ENCODE measurements around the gene TENM3.
A peak's percentile ranks its signal among the peaks of the same experiment; 100 is the strongest.

Gene TENM3

GRCh38 chr4:182640491-182640890 lies 397.3 kb downstream of the TENM3 start:
- no peak overlapping the region for H4K5ac ChIP-seq (ENCODE audit: low read length)
- H2AK5ac ChIP-seq (ENCODE audit: low read length): no peak overlapping the region
- no peak overlapping the region for H3K18ac ChIP-seq (ENCODE audit: low read length)
- no peak overlapping the region for H3K4me3 ChIP-seq (ENCODE audit: low read length)
- no peak overlapping the region for H3K9ac ChIP-seq (ENCODE audit: low read length)
- no peak overlapping the region for H3K4ac ChIP-seq (ENCODE audit: low read depth, low read length)
- H3K36me3 ChIP-seq (ENCODE audit: control insufficient read depth, insufficient read depth, low read length): no peaks in the 10 kb centered on the region
- DNase-seq: no peak
- no peak overlapping the region for H3K56ac ChIP-seq (ENCODE audit: low read length)
- no peaks in the 10 kb centered on the region for H3K79me1 ChIP-seq (ENCODE audit: low read length)
- no peaks in the 10 kb centered on the region for H3K27me3 ChIP-seq (ENCODE audit: insufficient read depth, low read length, poor library complexity)
- WGBS (ENCODE audit: extremely low coverage, insufficient coverage, low lambda C conversion rate): no CpG with 5 or more reads among the region's 3 CpGs
- no peak overlapping the region for H3K23ac ChIP-seq (ENCODE audit: low read length)
- no peak overlapping the region for H3K27ac ChIP-seq (ENCODE audit: low read depth, low read length)
- H2BK5ac ChIP-seq (ENCODE audit: low read length): no peak overlapping the region
- H3K79me2 ChIP-seq (ENCODE audit: control insufficient read depth, insufficient read depth, low read length): no peaks in the 10 kb centered on the region
- no peak overlapping the region for H4K8ac ChIP-seq (ENCODE audit: low read depth, low read length)
- no peak overlapping the region for H3K4me2 ChIP-seq (ENCODE audit: low read length)
- no peak overlapping the region for H2BK15ac ChIP-seq (replicated peaks; ENCODE audit: low read depth)
- no peak overlapping the region for H2BK120ac ChIP-seq (ENCODE audit: low read depth, low read length)
- H3K4me1 ChIP-seq (ENCODE audit: control insufficient read depth, low read depth, low read length): no peaks in the 10 kb centered on the region

- Histone ChIP-seq H3K4me1 (ENCODE audit: control insufficient read depth, low read depth, low read length) (no peaks in the 10 kb centered on the region), H3K27ac (ENCODE audit: low read depth, low read length) (no peak overlapping the region), H2BK15ac (replicated peaks; ENCODE audit: low read depth) (no peak overlapping the region), H3K18ac (ENCODE audit: low read length) (no peak overlapping the region), H2BK5ac (ENCODE audit: low read length) (no peak overlapping the region), H3K79me1 (ENCODE audit: low read length) (no peaks in the 10 kb centered on the region), H2BK120ac (ENCODE audit: low read depth, low read length) (no peak overlapping the region), H3K23ac (ENCODE audit: low read length) (no peak overlapping the region), H4K8ac (ENCODE audit: low read depth, low read length) (no peak overlapping the region), H3K9ac (ENCODE audit: low read length) (no peak overlapping the region), H3K36me3 (ENCODE audit: control insufficient read depth, insufficient read depth, low read length) (no peaks in the 10 kb centered on the region), H3K4me2 (ENCODE audit: low read length) (no peak overlapping the region), H3K27me3 (ENCODE audit: insufficient read depth, low read length, poor library complexity) (no peaks in the 10 kb centered on the region), H2AK5ac (ENCODE audit: low read length) (no peak overlapping the region), H3K4me3 (ENCODE audit: low read length) (no peak overlapping the region), H3K79me2 (ENCODE audit: control insufficient read depth, insufficient read depth, low read length) (no peaks in the 10 kb centered on the region), H4K5ac (ENCODE audit: low read length) (no peak overlapping the region), H3K4ac (ENCODE audit: low read depth, low read length) (no peak overlapping the region), H3K56ac (ENCODE audit: low read length) (no peak overlapping the region)
- no CpG with 5 or more reads among the region's 8 CpGs for WGBS (ENCODE audit: extremely low coverage, insufficient coverage, low lambda C conversion rate)
- peak; percentile 39 for DNase-seq
Observed at GRCh38 chr4:182640932-182641331, 397.7 kb downstream of the TENM3 start.

GRCh38 chr4:182642831-182643230 lies 399.6 kb downstream of the TENM3 start:
- no peaks in the 10 kb centered on the region for H3K79me2 ChIP-seq (ENCODE audit: control insufficient read depth, insufficient read depth, low read length)
- H4K5ac ChIP-seq (ENCODE audit: low read length): no peak overlapping the region
- H3K18ac ChIP-seq (ENCODE audit: low read length): no peak overlapping the region
- no peak overlapping the region for H4K8ac ChIP-seq (ENCODE audit: low read depth, low read length)
- DNase-seq: peak; percentile 5
- H3K9ac ChIP-seq (ENCODE audit: low read length): no peak overlapping the region
- no peaks in the 10 kb centered on the region for H3K4me1 ChIP-seq (ENCODE audit: control insufficient read depth, low read depth, low read length)
- H2AK5ac ChIP-seq (ENCODE audit: low read length): no peak overlapping the region
- no CpG with 5 or more reads among the region's 2 CpGs for WGBS (ENCODE audit: extremely low coverage, insufficient coverage, low lambda C conversion rate)
- H3K4me3 ChIP-seq (ENCODE audit: low read length): no peak overlapping the region
- no peaks in the 10 kb centered on the region for H3K27me3 ChIP-seq (ENCODE audit: insufficient read depth, low read length, poor library complexity)
- no peak overlapping the region for H3K23ac ChIP-seq (ENCODE audit: low read length)
- H3K27ac ChIP-seq (ENCODE audit: low read depth, low read length): no peak overlapping the region
- no peak overlapping the region for H3K4ac ChIP-seq (ENCODE audit: low read depth, low read length)
- H3K56ac ChIP-seq (ENCODE audit: low read length): no peak overlapping the region
- no peak overlapping the region for H2BK5ac ChIP-seq (ENCODE audit: low read length)
- H2BK15ac ChIP-seq (replicated peaks; ENCODE audit: low read depth): no peak overlapping the region
- no peaks in the 10 kb centered on the region for H3K79me1 ChIP-seq (ENCODE audit: low read length)
- H2BK120ac ChIP-seq (ENCODE audit: low read depth, low read length): no peak overlapping the region
- no peaks in the 10 kb centered on the region for H3K36me3 ChIP-seq (ENCODE audit: control insufficient read depth, insufficient read depth, low read length)
- H3K4me2 ChIP-seq (ENCODE audit: low read length): no peak overlapping the region

- Histone ChIP-seq H2BK5ac (ENCODE audit: low read length) (no peak overlapping the region), H3K27me3 (ENCODE audit: insufficient read depth, low read length, poor library complexity) (no peaks in the 10 kb centered on the region), H2BK15ac (replicated peaks; ENCODE audit: low read depth) (no peak overlapping the region), H3K4me3 (ENCODE audit: low read length) (no peak overlapping the region), H3K79me2 (ENCODE audit: control insufficient read depth, insufficient read depth, low read length) (no peaks in the 10 kb centered on the region), H2BK120ac (ENCODE audit: low read depth, low read length) (no peak overlapping the region), H3K23ac (ENCODE audit: low read length) (no peak overlapping the region), H2AK5ac (ENCODE audit: low read length) (no peak overlapping the region), H3K4me2 (ENCODE audit: low read length) (no peak overlapping the region), H3K18ac (ENCODE audit: low read length) (no peak overlapping the region), H4K5ac (ENCODE audit: low read length) (no peak overlapping the region), H3K9ac (ENCODE audit: low read length) (no peak overlapping the region), H4K8ac (ENCODE audit: low read depth, low read length) (no peak overlapping the region), H3K4ac (ENCODE audit: low read depth, low read length) (no peak overlapping the region), H3K79me1 (ENCODE audit: low read length) (no peaks in the 10 kb centered on the region), H3K56ac (ENCODE audit: low read length) (no peak overlapping the region), H3K27ac (ENCODE audit: low read depth, low read length) (no peak overlapping the region), H3K4me1 (ENCODE audit: control insufficient read depth, low read depth, low read length) (no peaks in the 10 kb centered on the region), H3K36me3 (ENCODE audit: control insufficient read depth, insufficient read depth, low read length) (no peaks in the 10 kb centered on the region)
- DNase-seq: peak; percentile 4
- no CpG with 5 or more reads among the region's 7 CpGs for WGBS (ENCODE audit: extremely low coverage, insufficient coverage, low lambda C conversion rate)
Observed at GRCh38 chr4:182643801-182644682, 400.8 kb downstream of the TENM3 start.

GRCh38 chr4:182644683-182645050 lies 401.5 kb downstream of the TENM3 start:
- no CpG with 5 or more reads among the region's 1 CpG for WGBS (ENCODE audit: extremely low coverage, insufficient coverage, low lambda C conversion rate)

GRCh38 chr4:182645511-182645910 lies 402.3 kb downstream of the TENM3 start:
- Histone ChIP-seq H3K4ac (ENCODE audit: low read depth, low read length) (no peak overlapping the region), H3K27ac (ENCODE audit: low read depth, low read length) (no peak overlapping the region), H2BK15ac (replicated peaks; ENCODE audit: low read depth) (no peak overlapping the region), H2BK5ac (ENCODE audit: low read length) (no peak overlapping the region), H3K23ac (ENCODE audit: low read length) (no peak overlapping the region), H3K9ac (ENCODE audit: low read length) (no peak overlapping the region), H4K8ac (ENCODE audit: low read depth, low read length) (no peak overlapping the region), H3K56ac (ENCODE audit: low read length) (no peak overlapping the region), H4K5ac (ENCODE audit: low read length) (no peak overlapping the region), H3K18ac (ENCODE audit: low read length) (no peak overlapping the region), H2AK5ac (ENCODE audit: low read length) (no peak overlapping the region), H2BK120ac (ENCODE audit: low read depth, low read length) (no peak overlapping the region), H3K4me1 (ENCODE audit: control insufficient read depth, low read depth, low read length) (no peaks in the 10 kb centered on the region), H3K4me2 (ENCODE audit: low read length) (no peak overlapping the region), H3K27me3 (ENCODE audit: insufficient read depth, low read length, poor library complexity) (no peaks in the 10 kb centered on the region), H3K36me3 (ENCODE audit: control insufficient read depth, insufficient read depth, low read length) (no peaks in the 10 kb centered on the region), H3K4me3 (ENCODE audit: low read length) (no peak overlapping the region), H3K79me1 (ENCODE audit: low read length) (no peaks in the 10 kb centered on the region), H3K79me2 (ENCODE audit: control insufficient read depth, insufficient read depth, low read length) (no peaks in the 10 kb centered on the region)
- DNase-seq: no peak
- no CpG with 5 or more reads among the region's 1 CpG for WGBS (ENCODE audit: extremely low coverage, insufficient coverage, low lambda C conversion rate)

More at GRCh38 chr4:182644683-182645050, 401.5 kb downstream of the TENM3 start:
- H3K18ac ChIP-seq (ENCODE audit: low read length): no peak overlapping the region
- no peak overlapping the region for H2BK15ac ChIP-seq (replicated peaks; ENCODE audit: low read depth)
- no peaks in the 10 kb centered on the region for H3K79me2 ChIP-seq (ENCODE audit: control insufficient read depth, insufficient read depth, low read length)
- H2BK120ac ChIP-seq (ENCODE audit: low read depth, low read length): no peak overlapping the region
- H3K4me2 ChIP-seq (ENCODE audit: low read length): no peak overlapping the region
- H3K4me1 ChIP-seq (ENCODE audit: control insufficient read depth, low read depth, low read length): no peaks in the 10 kb centered on the region
- no peak overlapping the region for H2AK5ac ChIP-seq (ENCODE audit: low read length)
- H3K56ac ChIP-seq (ENCODE audit: low read length): no peak overlapping the region
- no peak overlapping the region for H3K4me3 ChIP-seq (ENCODE audit: low read length)
- no peaks in the 10 kb centered on the region for H3K79me1 ChIP-seq (ENCODE audit: low read length)
- H3K4ac ChIP-seq (ENCODE audit: low read depth, low read length): no peak overlapping the region
- no peak overlapping the region for H2BK5ac ChIP-seq (ENCODE audit: low read length)
- no peak for DNase-seq
- H4K8ac ChIP-seq (ENCODE audit: low read depth, low read length): no peak overlapping the region
- H3K36me3 ChIP-seq (ENCODE audit: control insufficient read depth, insufficient read depth, low read length): no peaks in the 10 kb centered on the region
- no peaks in the 10 kb centered on the region for H3K27me3 ChIP-seq (ENCODE audit: insufficient read depth, low read length, poor library complexity)
- H3K23ac ChIP-seq (ENCODE audit: low read length): no peak overlapping the region
- no peak overlapping the region for H3K9ac ChIP-seq (ENCODE audit: low read length)
- no peak overlapping the region for H3K27ac ChIP-seq (ENCODE audit: low read depth, low read length)
- H4K5ac ChIP-seq (ENCODE audit: low read length): no peak overlapping the region

Measured in mesendoderm (in vitro differentiated cells).